HK-2 (cell line): ENCODE measurements around the gene DGKD.

Source experiments
- DNase-seq: peaks from one replicate; pipeline ENCODE4 v3.0.0-alpha.2; 2018; ENCODE audit not compliant: unreplicated experiment

The DGKD gene

DNA sequence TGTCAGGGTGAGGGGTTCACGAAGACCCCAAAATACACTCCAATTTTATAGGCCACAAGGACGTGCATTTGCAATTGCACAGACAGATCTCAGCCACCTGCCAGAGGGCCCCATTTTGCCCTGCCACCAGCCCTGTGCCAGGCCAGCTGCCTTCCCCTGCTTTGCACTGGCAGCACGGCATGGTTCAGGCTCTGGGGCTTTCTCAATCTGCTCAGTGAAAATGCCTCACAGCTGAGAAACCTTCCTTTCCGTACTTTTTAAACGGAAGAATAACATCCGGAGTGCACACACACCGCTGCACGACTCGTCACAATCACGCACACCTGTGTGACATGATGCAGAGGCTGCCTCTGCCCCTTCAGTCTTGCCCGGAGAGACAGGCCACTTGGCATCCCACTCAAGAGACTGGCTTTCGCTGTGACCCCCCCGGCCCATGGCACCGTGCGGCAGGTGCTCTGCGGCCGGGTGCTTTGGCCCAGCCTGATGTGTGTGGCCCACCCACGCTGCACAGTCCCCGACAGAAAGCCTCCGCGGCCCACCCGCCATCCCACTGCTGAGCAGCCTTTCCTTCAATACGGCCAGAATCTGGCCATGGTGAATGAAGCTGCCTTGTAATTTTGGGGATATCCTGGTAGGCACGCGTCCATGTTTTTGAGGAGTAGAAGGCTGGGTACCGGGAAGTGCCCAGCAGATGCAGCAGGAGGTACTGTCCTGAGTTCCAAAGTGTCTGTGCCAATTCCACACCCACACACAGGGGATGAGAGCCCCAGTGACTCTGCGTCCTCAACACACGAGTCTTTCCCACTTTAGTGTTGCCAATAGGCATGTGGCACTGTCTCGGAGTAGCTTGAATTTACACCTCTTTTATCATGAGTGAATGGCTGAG is 123.5 kb downstream of the DGKD start:
- DNase-seq = no peak

DNA sequence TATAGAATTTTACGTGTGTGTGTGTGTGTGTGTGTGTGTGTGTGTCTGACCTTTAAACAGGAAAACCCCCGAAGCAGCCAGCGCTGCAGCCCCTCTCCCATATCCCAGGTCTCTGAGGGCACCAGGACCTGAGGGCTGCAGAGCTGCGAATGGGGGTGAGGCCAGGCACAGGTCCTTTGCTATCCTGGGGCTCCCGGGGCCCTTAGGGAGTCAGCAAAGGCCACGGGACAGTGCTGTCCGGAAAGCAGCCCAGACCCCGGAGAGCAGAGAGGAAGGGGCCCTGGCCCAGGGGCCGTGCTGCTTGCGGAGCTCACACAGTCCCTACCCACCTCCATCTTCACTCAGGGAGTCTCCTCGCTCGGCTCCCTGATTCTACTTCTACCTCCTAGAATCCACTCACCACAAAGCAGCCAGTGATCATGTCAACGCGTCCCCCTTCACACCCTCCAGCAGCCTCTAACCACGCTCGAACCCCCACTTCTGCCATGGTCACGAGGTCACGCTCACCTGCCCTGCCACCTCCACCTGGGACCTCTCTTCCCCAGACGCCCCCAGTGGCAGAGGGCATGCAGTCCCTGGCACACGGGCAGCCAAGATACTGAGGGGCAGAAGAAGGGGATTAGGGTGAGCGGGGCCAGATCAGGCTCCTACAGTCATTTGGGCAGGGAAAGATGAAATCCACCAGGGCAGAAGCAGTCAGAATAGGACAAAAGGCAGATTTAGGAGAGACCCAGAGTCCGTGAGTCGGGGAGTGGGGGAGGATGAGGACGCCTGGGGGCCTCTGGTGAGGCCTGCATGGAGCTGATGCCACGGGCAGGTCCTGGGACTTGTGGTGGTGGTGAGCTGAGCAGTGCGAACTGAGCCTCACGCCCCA is 125.6 kb downstream of the DGKD start:
- DNase-seq = no peak

DNA sequence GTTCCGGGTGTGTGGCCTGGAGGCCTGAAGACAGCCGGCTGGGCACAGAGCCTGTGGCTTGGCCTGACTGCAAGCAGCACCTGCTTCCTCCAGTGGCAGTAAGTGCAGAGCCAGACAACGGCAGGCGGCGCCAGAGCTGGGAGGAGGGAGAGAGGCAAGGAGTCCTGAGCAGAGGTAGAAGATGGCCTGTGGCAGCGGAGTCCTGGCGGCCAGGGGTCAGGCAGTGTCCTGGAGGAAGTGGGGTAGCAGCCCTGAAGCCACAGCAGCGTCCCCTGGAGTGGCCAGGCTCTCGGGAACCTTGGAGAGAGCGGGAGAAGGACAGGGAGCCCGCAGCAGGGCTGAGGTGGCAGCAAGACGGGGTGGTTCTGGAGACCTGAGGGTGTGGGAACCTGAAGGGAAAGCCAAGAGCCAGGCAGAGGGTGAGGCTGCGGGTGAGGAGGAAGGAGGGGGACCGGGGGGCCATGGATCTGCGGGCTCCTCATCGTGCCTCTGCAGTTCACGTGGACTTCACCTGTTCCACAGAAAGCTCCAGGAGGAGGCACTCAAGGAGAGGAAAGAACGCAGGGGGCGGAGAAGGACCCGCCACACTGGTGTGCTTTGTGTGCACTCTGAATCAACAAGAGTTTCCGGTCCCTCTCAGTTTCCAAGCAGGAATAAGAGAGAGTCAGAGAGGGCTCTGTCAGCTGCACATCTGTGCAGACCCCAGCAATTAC is 126.4 kb downstream of the DGKD start:
- no peak for DNase-seq

DNA sequence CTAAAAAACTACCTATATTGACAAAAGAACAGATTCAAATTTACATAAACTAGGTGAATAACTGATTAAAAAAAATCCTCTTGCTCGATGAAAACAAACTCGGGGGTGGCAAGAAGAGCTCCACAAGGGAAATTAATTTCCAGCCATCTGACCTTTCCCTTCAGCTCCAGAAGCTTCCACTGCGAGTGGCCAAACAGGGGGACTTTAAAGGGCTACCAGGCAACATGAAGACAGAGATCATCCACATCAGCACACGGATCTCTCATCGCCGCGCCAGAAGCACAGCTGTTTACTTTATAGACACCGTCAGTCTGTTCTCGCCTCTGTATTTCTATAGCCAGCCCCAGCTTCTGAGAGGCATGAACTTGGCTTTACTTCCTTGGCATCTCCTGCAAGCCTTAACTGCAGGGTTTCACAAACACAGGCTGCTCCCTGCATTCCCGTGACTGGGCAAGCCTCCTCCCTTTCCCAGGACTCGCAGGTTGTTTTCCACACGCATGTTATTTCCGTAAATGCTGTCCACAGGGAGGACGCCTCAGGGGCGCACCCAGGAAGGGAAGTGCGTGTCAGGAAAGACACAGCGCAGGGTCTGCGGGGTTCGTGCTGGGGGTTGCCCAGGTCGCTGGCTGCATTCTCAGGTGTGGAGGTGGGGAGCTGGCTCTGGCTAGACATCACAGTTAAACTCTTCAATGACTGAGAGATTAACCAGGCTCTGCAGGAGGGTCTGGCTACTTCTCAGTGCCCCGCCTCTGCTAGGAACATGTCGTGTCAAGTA is 127.3 kb downstream of the DGKD start:
- DNase-seq = no peak

DNA sequence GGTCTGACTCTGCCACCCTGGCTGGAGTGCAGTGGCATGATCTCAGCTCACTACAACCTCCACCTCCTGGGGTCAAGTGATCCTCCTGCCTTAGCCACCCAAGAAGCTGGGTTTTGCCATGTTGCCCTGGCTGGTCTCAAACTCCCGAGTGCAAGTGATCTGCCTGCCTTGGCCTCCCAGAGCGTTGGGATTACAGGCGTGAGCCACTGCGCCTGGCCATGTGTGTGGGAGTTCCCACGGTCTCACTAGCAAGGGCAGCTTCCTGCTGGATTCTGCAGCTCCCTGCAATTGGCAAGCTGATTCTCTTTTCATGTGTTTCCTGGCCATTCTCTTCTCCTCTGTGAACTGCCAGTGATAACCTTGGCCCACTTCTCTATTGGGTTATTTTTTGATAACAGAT is 128.3 kb downstream of the DGKD start:
- no peak for DNase-seq

DNA sequence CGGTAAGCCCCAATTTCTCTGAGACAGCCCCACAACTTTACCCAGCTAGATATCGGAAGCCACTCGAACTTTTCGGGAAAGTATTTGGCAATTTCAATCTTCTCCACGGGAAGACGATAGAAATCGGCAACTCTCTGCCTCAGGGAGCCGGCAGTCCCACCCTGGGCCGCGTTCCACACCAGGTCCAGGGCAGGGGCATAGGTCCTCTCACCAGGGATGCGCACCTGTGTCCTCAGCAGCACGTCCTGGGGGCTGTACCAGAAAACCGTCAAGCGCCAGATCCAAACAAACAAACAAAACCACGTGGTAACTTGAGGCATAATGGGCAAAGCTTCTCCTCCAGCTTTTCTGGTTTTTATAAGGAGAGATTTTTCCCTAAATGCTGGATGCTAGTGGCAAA is 131.4 kb downstream of the DGKD start:
- no peak for DNase-seq

DNA sequence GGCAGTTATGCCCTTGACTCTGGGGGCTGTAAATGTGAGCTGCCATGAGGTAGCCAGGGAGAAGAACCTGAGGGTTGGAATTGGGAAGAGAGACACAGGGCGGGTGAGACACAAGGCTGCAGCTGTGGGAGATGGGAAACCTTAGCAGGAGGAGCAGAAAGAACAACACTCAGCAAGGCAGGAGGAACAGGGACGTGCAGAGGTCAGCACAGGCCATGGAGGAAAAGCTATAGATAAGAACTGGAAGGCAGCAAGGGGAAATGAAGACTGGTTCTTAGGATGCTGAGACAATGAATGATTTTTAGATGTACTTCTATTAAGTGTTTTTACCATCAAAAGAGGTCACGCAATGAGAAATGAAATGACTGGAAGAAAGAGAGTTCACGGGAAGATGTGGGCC is 132.1 kb downstream of the DGKD start:
- DNase-seq = no peak

DNA sequence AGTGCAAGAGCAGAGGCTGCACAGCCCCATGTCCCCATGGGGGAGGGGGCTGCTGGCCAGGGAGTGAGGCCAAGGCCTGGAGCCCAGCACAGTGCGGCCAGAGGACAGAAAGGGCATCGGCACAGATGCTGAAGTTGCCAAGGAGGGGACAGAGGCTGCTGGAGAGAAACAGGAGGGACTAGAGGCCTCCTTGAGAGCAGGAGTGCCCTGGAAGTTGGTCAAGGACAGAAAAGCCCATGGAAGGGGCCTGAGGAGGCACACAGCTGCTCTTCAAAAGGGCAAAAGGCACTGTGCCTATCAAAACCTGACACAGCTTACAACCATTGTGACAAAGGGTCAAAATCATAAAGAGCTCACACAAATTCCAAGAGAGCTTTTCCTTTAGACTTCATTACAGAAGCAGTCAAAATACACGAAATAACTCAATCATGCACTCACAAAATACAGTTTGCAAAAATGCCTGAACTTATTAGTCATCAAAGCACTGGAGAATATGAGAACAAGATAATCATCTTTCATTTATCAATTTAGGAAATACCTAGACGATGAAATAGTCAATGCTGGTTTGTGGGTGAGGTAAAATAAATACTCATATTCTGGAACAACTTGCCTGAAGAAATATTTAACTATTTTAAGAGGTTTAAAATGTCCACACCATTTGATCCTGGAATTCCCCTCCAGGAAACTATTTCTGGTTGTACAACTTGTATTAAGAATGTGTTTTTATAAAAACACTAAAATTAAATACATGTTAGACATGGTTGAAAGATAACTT is 132.7 kb downstream of the DGKD start:
- DNase-seq = peak; percentile 42

DNA sequence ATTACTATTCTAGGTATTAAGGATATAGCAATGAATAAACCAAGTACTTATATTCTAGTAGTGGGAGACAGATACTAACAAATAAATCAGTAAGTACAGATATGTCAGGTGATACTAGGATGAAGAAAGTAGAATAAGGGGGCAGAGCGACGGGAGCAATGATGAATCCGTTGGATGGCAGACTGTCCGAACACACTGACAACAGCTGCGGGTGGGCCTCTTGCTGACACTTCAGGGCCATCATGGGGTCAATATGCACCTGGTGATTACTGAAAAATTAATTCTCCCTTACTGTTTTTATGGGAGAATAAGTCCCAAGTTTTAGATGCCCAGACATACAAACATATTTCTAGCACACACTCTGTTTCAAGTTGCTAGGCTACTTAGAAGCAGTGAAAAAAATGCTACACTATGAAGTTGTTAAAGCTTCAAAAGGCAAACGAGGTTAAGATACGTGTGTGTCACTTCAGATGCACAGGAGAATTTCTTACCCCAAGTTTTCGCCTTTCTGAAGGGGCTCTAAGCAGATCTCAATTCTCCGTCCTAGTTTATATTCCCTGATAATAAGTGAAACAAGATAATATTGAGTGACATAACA is 133.6 kb downstream of the DGKD start:
- no peak for DNase-seq

DNA sequence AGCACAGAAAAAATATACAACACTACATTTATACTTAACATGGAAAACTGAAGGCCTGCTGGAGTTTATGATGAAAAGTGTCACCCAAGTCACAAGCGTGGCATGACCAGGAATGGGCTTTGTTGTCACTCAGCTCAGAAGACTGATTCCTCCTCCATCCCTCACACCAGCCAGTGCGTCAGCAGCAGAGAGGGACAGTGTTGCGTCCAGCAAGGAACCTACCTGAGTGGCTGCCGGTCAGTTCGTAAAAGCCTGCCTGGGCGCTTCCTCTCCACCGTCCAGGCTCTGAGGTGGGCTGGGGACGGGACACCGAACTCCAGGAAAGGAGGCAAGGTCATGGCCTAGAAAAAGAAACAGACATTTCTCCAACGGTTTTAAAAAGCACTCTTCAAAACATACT is 134.8 kb downstream of the DGKD start:
- DNase-seq = no peak

DNA sequence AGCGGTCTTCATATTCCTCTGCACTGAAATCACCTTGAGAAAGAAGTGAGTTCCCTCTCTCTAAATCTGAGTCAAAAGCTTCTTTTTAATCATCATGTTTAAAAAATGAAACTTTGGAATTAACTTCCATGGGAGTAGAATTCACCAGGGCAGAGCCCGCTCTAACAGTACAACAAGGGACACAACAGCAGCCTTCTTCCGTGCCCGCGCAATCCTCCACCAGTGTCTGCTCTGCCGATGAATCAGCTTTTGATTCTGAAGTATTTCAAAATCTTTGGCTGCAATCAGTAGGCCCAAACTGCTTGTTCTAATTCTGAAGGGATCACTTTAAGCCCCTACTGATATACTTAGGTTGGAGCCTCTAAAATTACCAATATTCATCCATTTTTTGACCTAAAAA is 135.4 kb downstream of the DGKD start:
- no peak for DNase-seq

DNA sequence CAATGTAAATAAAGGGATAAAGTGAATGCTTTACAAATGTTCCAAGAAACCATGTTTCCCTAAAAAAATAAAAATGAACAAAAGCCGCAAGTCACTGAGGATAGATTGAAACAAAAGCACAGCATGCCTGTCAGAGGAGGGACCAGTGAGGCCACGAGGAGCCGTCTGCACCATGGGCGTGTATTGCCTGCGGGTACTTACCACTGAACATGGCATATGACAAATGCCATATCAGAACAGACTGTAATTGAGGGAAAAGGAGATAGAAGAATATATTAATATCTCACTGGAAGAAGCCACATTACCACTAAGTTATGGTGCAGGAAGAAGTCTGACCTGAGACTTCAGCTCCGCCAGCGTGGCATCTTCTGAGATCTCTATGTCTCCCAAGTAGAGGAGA is 136.5 kb downstream of the DGKD start:
- no peak for DNase-seq

DNA sequence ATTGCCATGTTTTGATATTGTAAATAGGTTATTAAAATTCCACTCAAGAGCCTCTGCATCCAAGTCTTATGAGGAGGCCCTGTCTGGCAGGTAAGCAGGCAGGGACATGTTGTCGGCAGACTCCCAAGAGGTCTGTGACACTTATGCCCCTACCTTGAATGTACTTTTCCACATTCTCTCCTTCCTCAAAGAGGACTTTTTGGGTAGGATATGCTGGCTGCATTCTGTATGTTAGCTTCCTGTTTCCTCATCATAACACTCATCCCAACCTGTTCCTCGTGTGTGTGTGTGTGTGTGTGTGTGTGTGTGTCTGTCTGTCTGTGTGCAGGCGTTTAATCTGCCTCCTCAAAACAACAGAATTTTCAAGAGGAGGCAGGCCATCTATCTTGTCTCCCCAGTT is 137.0 kb downstream of the DGKD start:
- no peak for DNase-seq

DNA sequence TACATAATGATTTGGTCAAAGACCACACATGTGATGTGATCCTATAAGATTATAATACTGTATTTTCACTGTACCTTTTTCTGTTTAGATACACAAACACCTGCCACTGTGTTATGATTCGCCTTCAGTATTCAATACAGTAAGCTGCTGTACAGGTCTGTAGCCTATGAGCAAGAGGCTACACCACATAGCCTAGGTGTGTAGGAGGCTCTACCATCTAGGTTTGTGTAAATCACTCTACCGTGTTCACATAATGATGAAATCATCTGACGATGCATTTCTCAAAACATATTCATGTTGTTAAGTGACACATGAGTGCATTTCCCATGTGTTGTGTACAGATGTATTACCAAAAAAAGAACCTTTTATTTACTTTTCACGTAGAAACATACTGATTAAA is 137.8 kb downstream of the DGKD start:
- DNase-seq = no peak

DNA sequence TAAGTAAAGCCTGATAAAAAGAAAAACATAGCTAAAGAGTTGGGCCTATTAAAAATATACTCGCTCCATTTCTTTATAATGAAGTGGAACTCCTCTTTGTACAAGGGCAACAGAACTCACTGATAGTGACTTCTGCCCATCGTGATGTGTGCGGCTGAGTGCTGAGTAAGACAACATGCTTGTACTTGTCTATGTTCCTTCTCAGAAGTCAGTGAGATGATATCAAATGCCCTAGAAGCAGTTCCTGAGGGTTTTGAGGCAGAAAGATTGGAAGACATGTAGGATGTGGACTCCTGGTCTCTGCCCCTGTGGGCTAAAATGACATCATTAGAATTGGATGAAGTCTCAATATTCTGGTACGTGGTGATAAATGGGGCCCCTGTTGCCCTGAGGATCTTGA is 138.5 kb downstream of the DGKD start:
- DNase-seq = no peak

DNA sequence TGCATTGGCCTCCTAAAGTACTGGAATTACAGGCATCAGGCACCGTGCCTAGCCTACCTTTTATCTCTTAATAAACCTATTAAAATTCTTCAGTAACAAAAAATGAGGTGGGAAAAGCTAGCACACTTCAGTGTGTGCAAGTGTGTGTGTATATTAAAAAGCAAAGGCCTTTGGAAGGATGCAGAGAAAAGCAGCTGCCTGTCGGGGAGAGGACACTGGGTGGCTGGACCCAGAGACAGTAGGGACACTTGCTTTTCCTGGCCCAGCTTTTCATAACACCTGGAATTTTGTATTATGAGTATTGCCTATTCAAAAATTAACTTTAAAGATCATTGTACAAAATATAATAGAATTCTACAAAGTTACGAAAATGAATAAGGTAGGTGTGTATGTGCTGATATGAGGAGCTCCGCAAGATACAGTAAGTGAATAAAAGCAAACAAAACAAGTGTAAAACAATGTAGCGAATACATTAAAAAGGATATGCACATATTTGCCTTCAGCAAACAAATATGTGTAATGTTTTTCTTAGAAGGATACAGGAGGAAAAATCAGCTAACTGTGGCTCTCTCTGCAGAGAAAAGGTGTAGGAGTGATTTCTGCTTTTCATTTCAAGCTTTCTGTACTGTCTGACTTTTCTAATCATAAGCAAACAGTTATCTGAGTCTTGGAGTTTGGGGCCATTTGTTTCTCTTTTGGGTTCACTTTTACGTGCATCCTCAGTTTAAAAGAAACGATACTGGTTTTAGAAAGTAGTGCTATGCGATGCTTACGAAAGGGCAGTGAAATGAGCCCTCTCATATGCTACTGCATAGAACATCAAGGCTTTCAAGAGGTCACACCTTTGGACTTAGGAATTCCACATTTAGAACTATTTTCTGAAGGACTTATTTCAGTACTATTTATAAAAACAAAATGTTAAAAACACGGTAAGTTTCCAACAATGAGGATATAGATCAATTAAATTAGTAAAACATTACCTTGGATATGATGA is 141.5 kb downstream of the DGKD start:
- DNase-seq = no peak

DNA sequence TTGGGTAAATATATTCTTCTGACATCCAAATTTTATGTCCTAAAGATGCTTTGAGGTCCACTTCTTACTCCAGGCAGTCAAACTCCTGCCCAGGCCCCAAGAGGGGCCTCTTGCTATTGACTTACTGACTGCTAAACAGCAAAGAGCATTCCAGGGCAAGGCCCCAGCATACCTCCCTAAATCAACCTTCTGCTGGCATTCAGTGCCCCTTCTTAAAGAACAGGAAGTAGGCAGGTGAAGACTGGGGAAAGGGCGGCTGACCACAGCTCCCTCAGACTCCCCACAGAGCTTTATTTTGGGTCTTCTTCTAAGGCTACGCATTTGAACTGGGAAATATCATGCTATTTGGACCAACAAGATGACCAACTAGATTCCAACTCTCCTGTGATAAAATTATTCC is 143.4 kb downstream of the DGKD start:
- no peak for DNase-seq

DNA sequence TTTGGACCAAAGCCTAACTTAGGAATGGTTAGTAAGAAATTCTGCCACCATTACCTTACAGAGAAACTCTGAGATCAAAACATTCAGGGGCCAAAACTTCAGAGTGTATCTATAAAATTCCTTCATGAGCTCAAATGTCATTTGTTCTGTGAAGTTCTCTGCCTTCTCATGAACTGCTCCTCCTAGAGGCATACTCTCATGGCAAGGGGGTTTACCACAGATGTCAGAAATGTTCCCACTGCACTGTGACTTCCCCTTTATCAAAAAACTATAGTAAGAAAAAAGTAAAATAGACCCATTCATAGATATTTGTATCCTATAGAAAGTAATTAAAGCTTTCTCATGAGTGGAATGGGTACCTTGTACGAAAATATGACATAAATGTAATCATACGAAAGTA is 143.8 kb downstream of the DGKD start:
- DNase-seq = no peak

DNA sequence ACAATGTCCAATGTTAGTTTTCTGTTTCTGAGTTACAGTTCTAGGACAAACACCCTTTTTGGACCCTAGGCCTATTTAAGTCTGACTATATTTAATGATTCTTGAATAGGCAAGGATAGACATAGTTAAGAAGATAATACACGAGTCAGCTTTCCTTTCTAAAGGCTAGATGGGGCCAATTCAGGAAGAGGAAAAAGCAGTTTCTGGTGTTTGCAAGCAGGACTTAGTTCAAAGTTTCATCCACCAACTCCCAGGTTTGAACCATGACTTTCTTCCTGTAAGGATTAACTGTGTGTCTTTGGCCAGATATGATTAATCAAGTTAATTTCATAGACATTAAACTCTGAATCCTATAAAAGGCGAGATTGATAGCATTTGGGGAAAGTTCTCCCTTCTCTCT is 145.6 kb downstream of the DGKD start:
- no peak for DNase-seq
